HG02943 (cell line): ENCODE results near the gene BTBD7.
"Not testable (repeated sequence)": the region's sequence is repeated elsewhere in the genome, so short reads cannot be mapped to it uniquely, and the experiment has no call there.

Source experiments
- ATAC-seq: cut with Tn5 transposase; IDR thresholded peaks from one replicate; pipeline ENCODE4 v1.9.1; 2021; ENCODE audit warnings: mild to moderate bottlenecking, low read depth, moderate library complexity; ENCODE audit not compliant: unreplicated experiment

The BTBD7 gene, protein sequence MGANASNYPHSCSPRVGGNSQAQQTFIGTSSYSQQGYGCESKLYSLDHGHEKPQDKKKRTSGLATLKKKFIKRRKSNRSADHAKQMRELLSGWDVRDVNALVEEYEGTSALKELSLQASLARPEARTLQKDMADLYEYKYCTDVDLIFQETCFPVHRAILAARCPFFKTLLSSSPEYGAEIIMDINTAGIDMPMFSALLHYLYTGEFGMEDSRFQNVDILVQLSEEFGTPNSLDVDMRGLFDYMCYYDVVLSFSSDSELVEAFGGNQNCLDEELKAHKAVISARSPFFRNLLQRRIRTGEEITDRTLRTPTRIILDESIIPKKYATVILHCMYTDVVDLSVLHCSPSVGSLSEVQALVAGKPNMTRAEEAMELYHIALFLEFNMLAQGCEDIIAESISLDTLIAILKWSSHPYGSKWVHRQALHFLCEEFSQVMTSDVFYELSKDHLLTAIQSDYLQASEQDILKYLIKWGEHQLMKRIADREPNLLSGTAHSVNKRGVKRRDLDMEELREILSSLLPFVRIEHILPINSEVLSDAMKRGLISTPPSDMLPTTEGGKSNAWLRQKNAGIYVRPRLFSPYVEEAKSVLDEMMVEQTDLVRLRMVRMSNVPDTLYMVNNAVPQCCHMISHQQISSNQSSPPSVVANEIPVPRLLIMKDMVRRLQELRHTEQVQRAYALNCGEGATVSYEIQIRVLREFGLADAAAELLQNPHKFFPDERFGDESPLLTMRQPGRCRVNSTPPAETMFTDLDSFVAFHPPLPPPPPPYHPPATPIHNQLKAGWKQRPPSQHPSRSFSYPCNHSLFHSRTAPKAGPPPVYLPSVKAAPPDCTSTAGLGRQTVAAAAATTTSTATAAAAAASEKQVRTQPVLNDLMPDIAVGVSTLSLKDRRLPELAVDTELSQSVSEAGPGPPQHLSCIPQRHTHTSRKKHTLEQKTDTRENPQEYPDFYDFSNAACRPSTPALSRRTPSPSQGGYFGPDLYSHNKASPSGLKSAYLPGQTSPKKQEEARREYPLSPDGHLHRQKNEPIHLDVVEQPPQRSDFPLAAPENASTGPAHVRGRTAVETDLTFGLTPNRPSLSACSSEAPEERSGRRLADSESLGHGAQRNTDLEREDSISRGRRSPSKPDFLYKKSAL

DNA sequence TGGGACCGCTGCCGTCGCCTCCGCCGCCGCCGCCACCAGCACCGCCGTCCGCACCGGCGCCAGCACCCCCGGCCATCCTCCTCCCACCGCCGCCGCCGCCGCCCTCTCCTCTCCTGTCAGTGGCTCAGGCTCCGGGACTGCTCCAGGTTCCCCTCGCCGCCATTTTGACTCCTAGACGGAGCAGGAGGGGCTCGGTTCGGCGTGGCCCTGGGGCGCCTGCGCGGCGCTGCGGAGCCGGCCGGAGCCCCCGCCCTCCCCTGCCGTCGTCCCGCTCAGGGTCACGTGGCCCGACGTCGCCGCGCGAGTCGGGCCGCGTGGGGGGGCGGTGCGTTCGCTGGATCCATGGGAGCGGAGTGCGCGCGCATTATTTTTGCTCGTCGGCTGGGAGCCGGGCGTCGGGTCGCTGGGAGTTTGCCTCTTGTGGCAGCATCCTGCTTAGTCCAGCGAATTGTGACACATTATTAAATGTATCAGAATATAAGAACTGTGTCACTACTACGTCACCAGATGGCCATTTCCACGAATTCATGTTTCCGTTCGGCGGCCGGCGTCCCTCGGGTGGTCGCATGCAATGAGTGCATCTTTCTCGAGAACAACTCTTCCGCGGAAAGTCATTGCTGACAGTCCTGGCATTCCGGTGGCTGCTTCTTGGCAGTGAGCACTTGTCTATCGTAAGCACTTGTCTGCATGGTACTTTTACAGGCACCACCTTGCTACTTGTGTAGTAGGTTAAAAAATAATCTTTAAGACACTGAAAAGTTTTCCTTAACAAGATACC lies at the start of gene BTBD7:
Gene BTBD7, minus strand, starts transcription at position 184 of the 778 bp plus-strand sequence. CDS start 36,985 bp downstream, outside the sequence.
- ATAC-seq = peak; percentile 74

DNA sequence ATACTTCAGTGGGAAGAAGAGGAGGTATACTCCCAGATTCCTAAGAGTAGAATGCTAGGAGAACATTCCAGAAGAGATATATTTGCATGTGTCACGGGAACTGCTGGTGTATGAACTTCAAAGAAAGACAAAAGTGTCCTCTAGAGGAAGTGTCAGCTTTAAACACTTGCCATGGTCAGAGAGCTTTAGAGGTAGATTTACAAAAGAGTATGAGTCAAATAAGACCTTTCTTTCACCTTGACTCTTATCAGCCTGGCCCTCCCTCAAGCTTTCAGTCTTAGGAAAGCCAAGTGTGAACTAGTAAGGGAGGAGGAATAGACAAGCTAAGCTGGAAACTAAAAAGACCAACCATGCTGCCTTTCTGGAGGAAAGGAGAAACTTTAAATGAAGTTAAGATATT lies 48.8 kb upstream of the BTBD7 start:
- no peak for ATAC-seq

DNA sequence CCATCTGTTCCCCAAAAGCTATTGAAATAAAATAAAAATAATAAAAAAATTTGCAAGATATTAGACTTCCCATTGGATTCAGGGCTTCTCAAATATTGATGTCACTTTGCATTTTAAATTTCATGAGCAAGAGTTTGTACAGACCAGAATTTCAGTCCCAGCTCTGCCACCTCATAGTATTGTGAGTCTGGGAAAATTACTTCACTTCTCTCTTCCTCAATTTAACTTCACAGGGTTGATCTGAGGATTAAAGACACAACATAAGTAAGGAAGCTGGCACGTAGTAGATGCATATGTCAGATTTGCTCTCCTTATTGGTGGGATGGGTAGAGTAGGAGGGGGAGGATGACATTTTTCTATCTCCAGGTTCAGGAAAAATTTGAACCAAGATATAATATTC lies 47.0 kb upstream of the BTBD7 start:
- ATAC-seq = no peak

DNA sequence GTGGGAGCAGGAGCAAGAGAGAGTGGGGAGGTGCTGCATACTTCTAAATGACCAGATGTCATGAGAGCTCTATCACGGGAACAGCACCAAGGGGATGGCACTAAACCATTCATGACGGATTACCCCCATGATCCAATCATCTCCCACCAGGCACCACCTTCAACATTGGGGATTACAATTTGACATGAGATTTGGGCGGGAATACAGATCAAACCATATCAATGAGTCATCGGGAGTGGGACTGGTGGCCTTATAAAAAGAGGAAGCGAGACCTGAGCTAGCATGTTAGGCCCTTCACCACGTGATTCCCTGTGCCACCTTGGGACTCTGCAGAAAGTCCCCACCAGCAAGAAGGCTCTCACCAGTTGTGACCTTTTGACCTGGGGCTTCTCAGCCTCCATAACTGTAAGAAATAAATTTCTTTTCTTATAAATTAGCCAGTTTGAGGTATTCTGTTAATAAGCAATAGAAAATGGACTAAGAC lies 42.9 kb upstream of the BTBD7 start:
- peak; percentile 89 for ATAC-seq

DNA sequence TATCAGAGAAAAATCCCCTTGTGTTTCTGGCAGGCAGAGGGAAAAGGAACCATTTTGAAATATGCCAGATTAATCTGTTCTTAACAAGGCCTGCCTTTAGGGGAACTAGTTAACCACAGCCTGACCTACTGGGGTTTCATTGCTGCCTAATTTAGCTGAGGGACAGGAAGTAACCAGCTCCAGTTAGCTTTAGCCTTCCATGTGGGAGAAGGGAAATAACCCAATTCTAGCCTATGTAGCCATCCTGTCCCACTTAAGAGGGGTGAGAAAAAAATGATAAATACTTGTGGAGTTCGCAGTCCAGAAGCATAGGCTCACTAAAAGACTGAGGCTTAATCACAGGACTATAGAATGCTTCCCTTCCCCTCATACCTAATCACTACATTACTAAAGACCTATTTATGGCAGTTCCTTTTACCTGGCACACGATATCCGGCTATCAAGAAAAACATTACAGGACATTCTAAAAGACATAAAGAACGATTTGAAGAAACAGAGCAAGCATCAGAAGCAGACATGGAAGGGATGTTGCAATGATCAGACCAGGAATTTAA lies 37.0 kb upstream of the BTBD7 start:
- peak; percentile 70 for ATAC-seq

DNA sequence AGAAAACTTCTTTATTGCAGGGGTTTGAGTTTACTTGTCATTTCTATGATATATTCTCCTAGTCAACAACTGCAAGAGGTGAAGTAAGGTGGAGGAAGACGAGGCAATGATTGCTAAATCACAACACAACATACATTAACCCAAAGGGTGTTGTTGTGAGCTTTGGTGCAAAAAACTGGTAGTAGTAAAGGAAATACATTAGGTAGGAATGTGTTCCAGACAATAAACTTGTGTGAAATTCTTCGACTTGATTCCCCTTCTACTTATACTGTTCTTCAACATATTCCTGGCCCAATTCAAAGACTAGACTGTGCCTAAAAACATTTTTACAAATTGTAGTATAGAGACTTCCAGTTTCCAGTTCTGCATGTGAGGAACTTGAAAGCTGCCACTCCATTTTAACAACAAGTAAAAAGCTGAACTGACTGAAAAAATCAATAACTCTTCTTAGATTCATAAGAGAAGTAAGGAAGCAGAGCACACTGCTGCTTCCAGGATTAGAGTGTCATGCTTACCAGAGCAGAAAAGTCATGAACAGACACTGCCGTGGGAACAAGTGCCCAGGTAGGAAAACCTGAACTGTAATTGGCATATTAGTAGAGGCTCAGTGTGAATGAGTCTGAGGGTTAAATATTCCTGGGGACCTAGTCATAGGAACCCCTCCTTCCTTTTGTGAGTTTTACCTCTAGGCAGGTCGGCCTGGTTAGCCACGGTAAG lies 36.3 kb upstream of the BTBD7 start:
- peak; percentile 18 for ATAC-seq

DNA sequence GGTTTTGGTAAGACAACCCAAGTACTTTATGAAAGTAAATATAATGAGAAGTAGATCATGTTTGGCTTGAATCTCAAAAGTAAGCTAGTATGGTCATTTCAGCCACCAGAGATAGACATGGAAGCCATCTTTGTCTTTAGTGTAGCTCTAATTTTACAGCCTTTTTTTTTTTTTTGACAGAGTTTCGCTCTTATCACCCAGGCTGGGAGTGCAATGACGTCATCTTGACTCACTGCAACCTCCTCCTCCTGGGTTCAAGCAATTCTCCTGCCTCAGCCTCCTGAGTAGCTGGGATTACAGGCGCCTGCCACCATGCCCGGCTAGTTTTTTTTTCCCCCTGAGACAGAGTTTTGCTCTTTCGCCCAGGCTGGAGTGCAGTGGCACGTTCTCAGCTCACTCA lies 22.0 kb upstream of the BTBD7 start:
- not testable (repeated sequence) for ATAC-seq

DNA sequence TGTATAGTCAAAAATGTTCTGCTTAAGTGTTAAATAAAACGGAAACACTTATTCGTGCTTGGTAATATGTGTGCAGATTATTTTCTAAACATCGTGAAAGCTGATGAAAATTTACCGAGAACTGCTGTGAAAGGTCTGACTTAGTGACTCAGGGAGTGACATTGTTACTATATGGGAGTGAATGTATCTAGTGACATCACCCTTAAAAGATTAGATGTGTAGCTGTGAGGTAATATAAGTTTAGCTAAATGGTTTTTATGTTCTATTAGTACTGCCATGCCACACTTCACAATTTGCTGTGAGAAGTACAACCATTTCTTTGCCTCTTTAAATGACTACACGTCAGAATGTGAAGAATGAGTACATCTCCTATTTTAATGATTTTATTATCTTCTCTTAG lies 15.5 kb upstream of the BTBD7 start:
- no peak for ATAC-seq

DNA sequence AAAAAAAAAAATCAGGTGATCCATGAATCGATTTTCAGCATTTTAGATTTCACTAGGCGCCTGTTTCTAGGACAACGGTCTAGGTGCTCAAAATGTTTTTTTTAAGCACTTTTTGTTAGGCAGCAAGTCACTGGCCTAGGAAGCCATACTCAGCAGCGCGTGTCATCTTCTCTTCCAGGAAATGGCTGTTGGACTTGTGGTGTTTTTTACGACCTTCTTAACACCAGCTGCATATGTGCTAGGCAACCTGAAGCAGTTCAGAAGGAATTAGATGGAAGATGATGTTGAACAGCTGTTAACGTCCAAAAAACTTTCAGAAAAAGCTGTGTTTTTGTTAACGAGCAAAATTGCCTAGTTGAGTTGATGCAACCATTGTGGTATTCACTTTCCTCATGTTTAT lies 15.0 kb upstream of the BTBD7 start:
- no peak for ATAC-seq

DNA sequence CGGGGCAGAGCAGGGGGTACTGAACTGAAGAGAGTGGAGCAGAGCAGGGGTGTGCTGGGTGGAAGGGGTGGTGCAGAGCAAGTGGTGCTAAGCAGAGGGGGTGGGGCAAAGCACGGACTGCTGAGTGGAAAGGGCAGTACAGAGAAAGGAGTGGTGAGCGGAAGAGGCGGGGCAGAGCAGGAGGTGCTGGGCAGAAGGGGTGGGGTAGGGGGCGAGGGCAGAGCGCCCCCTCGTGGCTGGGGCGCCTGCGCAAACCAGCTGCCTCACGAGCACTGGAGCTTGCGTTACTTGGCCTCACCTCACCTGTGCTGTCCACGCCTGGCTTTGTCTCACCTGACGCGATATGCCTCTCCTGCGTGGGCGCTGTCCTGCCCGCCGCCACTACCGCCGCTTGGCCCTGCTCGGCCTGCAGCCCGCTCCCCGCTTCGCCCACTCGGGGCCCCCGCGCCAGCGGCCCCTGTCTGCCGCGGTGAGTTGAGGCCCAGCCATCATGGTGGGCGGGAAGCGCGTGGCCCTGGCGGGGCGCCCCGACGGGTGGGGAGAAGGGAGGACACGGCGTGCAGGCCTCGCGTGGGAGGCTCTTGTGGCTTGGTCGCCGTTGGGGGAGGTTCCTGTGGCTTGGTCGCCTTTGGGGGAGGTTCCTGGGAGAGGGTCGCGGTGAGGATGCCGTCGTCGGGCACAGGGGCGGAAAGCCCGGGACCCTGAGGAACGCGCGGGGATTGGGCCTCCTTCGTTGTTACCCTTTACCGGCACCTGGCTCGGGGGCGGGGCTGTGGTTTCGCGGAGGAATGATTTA lies 14.3 kb upstream of the BTBD7 start, which contains the start of gene COX8C:
Gene COX8C, plus strand, starts transcription at position 257 of the 796 bp plus-strand sequence. Its CDS starts 87 bp downstream, at position 344.
- no peak for ATAC-seq

DNA sequence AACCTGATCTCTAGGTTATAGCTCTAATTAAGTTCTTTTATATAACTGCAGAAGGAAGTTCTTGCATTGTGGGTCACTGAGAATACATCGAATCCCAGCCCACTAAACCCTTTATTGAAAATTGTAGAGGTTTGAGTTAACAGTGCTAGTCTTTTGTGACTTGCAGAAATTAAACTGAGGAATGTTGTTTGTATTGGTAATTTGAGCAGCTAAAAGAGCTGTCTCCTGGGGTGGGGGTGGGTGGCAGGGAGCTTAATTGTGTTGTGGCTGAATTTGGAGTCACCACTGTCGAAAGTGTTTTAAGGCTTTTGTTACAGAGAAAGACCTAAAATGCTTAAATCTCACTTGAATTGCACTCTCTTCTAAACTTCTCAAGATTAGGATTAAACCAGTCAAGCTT lies 11.0 kb upstream of the BTBD7 start:
- no peak for ATAC-seq

DNA sequence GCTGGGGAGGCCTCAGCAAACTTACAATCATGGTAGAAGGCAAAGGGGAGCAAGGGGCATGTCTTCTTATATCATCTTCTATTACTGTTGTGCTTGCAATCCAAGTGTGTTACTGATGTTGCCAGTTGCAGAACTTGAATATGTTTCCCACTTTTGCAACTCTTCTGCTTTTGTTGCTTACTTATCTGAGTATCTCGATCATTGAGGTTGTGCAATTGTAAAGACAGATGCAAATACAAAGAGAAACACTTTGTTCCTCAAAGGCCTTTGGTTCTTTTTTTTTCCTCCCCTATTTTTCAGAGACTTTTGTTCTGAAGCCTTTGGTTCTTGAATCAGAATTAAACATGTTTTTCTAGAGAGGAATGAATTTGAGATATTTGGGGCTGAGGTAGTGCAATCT lies 10.4 kb upstream of the BTBD7 start:
- no peak for ATAC-seq

DNA sequence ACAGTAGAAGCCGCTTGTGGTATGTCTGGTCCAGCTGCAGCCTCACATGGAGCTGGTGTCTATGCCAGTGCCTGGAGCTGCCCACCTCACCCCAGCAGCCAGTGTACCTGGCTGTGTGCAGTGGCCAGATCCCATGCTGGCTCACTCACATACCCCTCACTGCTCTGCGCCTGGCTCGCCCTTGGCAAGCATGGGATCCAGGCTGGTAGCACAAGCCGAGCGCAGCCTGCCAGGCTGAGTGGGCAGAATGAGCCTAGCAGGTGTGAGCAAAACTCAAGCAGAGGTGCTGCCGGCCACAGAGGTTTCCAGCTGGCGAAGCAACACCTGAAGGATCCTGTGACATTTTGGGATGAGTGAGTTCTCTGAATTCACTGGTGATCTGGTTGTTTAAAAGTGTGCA lies 5.0 kb upstream of the BTBD7 start:
- ATAC-seq = no peak

DNA sequence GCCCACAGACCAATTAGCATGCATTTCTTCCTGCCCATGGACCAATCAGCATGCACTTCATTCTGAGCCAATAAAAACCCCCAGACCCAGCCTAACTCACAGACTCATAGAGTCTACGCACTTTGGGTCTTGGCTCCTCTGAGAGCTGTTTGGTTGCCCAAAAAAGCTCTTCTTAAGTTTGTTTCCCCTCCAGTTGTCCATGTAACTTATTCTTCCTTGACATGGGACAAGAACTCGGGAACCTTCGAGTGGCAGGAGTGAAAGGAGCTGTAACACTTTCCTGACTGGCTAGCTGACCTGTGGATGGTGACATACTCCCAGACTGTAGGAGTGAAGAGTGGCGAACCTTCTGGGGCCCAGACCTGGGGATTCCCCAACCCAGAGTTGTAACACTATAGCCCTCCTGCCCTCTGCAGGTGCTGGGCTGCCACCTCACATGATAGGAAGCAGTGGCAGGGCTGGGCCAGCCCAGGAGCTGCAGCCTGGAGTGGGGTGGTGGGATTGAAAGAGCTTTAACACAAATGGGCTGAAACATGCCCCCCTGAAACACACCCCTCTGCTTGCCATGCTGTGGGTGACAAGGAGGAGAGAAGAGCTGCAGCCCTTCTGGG lies 4.4 kb upstream of the BTBD7 start:
- no peak for ATAC-seq

DNA sequence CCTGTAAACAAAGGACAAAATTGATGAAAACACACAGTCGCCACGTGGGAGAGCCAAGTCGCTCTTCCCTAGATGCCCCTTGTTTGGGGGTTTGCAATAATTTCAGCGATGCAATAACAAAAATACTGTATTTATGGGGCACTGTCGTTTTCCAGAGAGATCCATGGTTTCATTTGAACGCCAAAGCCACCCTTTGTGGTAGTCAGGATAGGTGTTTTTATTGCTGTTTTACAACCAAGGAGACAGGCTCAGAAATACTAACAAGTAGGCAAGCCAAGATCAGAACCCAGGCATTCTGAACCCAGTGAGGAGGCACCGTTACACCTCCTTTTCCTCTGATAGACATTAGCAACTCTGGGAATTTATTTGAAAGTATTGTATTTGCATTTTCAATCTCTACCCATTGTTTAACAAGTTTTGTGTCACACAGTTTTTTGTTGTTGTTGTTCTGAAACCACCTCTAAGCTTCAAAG lies 831 bp upstream of the BTBD7 start:
- no peak for ATAC-seq

DNA sequence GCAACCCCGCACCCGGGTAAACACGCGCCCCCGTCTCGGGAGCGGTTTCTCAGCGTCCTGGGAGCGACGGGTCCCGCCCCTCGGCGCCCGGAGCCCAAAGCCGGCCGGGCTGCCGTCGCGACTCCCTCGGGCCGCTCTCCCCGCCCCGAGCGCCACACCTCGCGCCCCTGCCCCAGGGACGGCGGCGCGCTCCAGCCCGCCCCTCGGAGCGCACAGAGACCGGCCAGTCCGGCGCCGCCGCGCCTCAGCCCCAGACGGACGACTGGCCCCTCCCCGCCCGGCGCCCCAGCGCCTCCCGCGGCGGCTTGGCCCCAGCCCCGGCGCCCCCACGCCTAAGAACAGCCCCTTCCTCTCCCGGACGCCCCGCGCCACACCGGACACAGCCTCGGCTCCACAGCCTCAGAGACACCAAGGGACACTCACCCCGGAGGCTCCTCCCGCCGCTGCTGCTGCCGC lies 411 bp downstream of the BTBD7 start:
- peak; percentile 66 for ATAC-seq

DNA sequence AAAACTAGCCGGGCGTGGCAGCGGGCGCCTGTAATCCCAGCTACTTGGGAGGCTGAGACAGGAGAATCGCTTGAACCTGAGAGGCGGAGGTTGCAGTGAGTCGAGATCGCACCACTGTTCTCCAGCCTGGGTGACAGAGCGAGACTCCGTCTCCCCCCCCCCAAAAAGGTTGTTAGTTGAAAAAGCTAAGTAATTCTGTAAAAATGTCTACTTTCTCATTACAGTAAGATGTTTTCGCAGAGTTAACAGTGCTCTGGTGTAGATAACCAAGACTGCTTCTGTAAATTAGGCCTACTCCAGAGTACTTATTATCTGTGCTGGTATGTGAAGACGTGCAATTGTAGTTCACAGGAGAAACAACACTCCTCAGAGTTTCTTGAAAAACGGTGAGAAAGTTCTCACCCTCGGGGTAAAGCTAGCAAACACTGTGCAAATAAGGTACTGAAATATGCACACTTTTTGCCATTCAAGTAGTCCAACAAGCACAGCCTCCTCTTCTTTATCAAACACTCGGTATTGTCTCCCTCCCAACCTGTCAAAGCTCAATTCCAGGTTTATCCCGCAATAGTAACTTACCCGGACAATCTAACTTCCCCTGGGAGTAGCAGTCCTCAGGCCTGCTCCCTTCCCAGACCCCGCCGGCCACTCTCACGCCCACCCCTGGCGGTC lies 974 bp downstream of the BTBD7 start:
- no peak for ATAC-seq
